HG03196 (cell line): ENCODE results near the gene TFF3.

Experiments used
- ATAC-seq: cut with Tn5 transposase; IDR thresholded peaks from one replicate; pipeline ENCODE4 v1.9.1; 2021; ENCODE audit not compliant: unreplicated experiment

The TFF3 gene

DNA sequence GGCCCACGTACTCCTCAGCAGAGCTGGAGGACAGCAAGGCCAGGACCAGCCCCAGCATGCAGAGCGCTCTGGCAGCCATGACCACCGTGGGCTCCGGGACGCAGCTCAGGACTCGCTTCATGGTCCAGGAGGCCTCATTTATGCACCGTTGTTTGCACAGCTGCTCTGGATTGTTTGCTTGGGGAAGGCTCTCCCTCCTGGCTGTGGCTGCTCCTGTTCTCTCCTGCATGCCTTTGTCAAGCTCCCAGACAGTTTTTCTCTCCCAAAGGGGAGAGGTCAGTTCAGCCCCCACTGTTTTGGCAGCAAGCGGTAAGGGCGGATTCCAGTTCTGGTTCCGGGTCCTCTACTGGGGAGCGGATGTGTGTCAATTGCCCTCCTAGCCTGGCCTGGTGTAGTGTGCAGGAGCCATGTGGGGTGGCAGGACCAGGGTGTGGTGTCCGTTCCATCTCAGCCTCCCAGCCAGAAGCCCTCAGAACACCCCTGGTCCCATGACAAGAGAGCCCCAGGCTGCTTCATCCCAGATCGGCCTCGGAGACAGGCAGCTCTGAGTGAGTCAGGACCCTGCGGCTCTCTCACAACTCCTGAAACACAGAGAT, at the start of gene TFF3:
TSS of gene TFF3 (minus strand) at position 114 of the 596 bp plus-strand sequence. CDS start at position 79, 35 bp downstream.
- ATAC-seq = no peak

DNA sequence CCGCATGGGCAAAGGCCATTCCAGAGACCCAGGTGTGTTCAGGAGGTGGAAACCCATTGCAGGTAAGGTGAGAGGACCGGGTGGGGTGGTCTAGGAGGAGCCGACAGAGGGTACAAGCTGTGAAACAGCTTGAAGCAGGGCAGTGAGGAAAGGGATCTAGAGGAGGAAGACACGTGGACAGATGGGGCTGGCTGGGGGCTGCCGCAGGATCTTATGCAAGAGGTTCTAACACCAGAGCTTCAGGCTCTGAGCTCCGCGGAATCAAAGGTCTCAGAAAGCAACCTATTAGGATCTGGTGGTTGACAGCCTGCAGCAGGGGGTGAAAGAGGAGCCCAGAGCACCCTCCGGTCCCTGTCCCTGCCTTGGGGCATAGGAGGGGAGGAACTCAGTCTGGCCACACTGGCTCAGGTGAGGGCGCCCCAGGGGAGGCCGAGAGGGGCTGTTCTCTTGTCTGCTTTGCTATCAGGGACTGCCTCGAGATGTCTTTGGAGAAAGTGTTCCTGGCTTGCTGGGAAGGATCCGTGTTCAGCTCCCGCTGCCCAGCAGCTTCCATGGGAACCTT, 49.2 kb upstream of the TFF3 start:
- no peak for ATAC-seq

DNA sequence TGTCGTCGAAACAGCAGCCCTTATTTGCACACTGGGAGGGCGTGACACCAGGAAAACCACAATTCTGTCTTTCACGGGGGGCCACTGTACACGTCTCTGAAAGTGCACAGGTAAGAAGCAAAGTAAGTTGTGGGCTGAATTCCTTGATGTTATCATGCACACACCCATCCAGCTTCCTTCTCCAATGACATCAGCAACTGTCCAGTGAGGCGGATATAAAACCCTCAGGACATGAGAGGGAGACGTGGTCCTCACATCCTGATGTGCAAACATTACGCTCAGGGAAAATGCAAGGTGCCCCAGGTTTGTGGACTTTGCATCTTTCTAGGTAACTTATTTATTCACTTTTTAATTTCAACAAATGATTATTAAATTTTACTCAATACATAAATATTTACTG, 48.1 kb upstream of the TFF3 start:
- no peak for ATAC-seq

DNA sequence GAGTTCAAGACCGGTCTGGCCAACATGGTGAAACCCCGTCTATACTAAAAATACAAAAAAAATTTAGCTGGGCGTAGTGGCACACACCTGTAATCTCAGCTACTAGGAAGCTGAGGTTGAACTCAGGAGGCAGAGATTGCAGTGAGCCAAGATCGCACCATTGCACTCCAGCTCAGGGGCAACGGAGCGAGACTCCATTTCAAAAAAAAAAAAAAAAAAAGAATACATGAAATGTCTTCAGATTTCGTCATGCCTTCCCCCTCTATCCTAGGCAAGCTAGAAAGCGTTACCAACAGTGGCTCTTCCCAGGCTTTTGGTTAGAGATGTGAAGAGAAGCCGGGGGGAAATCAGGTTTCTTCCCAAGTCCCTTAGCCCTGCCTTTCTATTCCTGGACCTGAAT, 47.5 kb upstream of the TFF3 start:
- no peak for ATAC-seq

GRCh38 chr21:42362198-42362597, 47.0 kb upstream of the TFF3 start:
- no peak for ATAC-seq

DNA sequence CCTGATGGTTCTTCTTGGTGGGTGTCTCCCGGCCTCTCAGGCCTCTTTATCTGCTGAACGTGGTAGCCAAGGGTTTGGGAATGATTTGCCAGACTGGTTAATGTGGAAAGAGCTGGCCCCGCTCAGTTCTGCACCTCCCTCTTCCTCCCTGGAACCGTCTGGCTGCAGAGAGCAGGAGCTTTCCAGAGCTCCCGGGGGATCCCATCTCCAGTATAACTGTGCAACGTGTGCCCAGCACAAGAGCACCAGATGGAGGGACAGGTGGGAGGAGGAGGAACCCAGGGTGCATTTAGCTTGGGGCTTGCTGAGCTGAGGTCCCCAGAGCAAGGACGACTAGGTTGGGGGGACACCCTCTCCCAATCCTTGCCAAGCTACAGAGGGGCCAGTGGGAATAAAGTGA, 46.1 kb upstream of the TFF3 start:
- ATAC-seq = no peak

- no peak for ATAC-seq
These were observed 45.1 kb upstream of the TFF3 start for GRCh38 chr21:42360317-42360716.

DNA sequence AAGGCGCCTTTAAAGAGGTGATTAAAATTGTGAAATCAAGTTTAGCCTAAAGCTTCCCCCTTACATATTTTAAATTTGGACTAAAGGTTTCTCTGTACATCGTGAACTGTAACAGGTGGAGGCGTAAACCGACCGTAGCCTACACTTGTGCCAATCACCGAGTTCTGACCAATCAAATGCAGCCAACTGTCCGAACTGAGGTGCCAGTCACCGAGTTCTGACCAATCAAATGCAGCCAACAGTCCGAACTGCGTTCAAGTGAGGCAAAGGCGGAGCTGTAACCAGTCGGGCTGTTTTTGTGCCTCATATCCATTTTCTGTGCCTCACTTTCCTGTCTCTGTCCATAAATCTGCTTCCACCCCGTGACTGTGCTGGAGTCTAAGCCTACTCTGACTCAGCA, 43.7 kb upstream of the TFF3 start:
- no peak for ATAC-seq

GRCh38 chr21:42358261-42358660, 43.1 kb upstream of the TFF3 start:
- no peak for ATAC-seq

- no peak for ATAC-seq
These were observed 42.1 kb upstream of the TFF3 start for GRCh38 chr21:42357307-42357706.

DNA sequence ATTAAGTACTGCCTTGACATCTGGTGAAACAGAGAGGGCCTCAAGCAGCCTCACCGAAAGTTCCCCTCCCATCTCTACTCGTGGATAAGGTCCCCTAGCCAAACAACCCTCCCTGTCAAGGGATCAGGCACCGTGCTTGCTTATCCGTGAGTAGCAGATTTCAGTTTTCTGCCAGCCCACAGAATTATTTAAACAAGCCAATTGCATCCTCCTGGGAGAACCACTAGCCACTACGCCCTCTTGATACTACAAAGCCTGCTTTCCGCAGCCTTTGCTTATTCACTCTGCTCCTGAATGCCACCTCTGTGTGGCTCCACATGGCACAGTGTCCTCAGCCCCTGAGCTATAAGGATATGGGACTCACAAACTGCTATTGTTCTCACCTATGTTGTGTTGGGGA, 41.4 kb upstream of the TFF3 start:
- ATAC-seq = no peak

DNA sequence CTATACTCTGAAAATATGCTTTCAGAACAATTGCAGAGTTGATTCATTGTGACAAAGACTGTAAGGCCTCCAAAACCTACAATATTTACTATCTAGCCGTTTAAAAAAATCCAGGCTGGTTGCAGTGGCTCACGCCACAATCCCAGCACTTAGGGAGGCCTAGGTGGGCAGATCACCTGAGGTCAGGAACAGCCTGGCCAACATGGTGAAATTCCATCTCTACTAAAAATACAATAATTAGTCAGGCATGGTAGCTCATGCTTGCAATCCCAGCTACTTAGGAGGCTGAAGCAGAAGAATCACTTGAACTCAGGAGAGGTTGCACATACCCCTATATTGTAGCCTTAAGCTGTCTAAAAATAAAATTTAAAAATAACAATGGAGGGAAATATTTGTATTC, 40.8 kb upstream of the TFF3 start:
- no peak for ATAC-seq

- no peak for ATAC-seq
These were observed 38.4 kb upstream of the TFF3 start for GRCh38 chr21:42353623-42354022.

- no peak for ATAC-seq
These were observed 37.4 kb upstream of the TFF3 start for GRCh38 chr21:42352441-42353095.

DNA sequence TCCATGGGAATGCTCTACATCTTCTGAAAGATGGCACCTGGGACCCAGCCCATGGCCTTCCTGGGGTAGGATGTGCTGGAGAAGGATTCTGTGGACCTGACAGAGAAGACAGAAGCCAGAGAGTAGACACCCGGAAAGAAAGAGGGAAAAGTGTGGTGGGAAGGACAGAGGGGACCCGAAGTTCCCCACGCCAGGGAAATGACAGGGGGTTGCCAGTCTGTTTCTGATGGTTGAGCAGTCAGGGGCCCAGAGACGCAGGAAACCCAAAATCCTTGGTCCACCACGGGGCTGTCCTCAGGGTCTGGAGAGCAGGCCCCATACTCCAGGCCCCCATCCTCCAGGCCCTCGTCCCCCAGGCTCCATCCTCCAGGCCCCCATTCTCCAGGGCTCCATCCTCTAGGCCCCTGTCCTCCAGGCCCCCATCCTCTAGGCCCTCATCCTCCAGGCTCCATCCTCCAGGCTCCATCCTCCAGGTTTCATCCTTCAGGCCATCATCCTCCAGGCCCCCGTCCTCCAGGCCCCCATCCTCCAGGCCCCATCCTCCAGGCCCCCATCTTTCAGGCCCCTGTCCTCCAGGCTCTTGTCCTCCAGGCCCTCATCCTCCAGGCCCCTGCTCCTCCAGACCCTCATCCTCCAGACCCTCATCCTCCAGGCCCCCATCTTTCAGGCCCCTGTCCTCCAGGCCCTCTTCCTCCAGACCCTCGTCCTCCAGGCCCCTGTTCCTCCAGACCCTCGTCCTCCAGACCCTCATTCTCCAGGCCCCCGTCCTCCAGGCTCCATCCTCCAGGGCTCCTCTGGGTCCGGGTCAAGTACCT, 36.6 kb upstream of the TFF3 start:
- ATAC-seq = no peak

GRCh38 chr21:42350927-42351426, 35.8 kb upstream of the TFF3 start, which contains the start of gene TFF2:
Gene TFF2 (minus strand): TSS chr21:42350994. CDS start chr21:42350957, 37 bp downstream.
- no peak for ATAC-seq

- no peak for ATAC-seq
These were observed 35.2 kb upstream of the TFF3 start for GRCh38 chr21:42350318-42350910.

DNA sequence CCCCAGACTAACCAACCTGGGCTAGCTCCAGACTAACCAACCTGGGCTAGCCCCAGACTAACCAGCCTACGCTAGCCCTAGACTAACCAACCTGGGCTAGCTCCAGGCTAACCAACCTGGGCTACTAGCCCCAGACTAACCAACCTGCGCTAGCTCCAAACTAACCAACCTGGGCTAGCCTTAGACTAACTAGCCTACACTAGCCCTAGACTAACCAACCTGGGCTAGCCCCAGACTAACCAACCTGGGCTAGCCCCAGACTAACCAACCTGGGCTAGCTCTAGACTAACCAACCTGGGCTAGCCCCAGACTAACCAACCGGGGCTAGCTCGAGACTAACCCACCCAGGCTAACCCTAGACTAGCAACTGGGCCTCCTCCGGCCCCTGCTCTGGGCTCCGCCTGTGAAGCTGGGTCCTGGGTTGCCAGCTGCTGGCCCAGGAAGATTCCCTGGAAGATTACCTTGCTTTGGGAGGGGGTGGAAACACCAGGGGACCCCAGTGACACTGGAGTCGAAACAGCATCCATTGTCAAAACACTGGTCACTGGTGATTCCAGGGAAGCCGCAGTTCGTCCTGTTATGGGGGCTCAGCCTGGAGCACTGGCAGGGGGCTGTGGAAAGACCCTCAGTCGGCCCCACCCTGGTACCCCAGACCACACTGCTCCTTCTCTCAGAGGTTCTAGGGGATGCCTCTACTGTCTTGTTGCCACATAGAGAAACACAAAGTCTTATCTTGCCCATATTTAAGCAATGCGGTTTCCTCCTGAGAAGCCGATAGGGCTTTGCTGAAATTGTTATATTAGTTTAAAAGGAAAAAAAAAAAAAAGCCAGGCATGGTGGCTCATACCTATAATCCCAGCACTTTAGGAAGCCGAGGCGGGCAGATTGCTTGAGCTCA, 34.5 kb upstream of the TFF3 start:
- no peak for ATAC-seq

DNA sequence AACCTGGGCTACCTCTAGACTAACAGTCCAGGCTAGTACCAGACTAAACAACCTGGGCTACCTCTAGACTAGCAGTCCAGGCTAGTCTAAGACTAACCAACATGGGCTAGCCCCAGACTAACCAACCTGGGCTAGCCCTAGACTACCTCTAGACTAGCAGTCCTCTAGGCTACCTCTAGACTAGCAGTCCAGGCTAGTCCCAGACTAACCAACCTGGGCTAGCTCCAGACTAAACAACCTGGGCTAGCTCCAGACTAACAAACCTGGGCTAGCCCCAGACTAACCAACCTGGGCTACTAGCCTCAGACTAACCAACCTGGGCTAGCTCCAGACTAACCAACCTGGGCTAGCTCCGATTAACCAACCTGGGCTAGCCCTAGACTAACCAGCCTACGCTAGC, 33.6 kb upstream of the TFF3 start:
- no peak for ATAC-seq
